Hepatocyte (in vitro differentiated cells): ENCODE measurements around the gene NRP1.

ENCODE experiments used
- EZH2 ChIP-seq: fragments of 200-600 bp; sonication (generic); IDR thresholded peaks from 2 replicates; pipeline ENCODE4 v1.6.1; 2016; ENCODE audit warnings: antibody characterized with exemption, mild to moderate bottlenecking, borderline replicate concordance
- EZH2phosphoT487 ChIP-seq: fragments of 200-600 bp; sonication (generic); IDR thresholded peaks from one replicate; pipeline ENCODE4 v1.6.1; 2018; ENCODE audit warnings: antibody characterized with exemption, mild to moderate bottlenecking, low read depth, moderate library complexity; ENCODE audit not compliant: unreplicated experiment, severe bottlenecking
- TF ChIP-seq, protein P1 (sequence below): fragments of 200-600 bp; sonication (generic); IDR thresholded peaks from 2 replicates; pipeline ENCODE4 v1.5.1; 2016; ENCODE audit warnings: antibody characterized with exemption, mild to moderate bottlenecking; ENCODE audit not compliant: poor library complexity

DNA sequence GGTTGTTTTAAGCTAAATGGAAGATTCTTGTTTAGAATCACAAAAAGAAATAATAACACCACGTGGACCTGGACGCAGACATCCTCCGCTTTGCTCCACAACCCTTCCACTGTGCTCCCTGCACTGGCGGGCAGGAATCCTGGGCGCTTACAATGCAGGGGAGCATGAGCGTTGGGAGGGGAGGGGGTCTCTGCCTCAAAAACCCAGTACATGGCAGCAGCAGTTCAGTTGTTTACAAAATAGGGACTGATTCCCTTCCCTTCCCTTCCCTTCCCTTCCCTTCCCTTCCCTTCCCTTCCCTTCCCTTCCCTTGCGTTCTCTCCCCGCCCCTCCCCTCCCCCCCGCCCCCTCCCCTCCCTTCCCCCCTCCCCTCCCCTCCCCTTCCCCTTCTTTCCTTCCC is 206.8 kb downstream of the NRP1 start:
- TF ChIP-seq, protein P1, sequence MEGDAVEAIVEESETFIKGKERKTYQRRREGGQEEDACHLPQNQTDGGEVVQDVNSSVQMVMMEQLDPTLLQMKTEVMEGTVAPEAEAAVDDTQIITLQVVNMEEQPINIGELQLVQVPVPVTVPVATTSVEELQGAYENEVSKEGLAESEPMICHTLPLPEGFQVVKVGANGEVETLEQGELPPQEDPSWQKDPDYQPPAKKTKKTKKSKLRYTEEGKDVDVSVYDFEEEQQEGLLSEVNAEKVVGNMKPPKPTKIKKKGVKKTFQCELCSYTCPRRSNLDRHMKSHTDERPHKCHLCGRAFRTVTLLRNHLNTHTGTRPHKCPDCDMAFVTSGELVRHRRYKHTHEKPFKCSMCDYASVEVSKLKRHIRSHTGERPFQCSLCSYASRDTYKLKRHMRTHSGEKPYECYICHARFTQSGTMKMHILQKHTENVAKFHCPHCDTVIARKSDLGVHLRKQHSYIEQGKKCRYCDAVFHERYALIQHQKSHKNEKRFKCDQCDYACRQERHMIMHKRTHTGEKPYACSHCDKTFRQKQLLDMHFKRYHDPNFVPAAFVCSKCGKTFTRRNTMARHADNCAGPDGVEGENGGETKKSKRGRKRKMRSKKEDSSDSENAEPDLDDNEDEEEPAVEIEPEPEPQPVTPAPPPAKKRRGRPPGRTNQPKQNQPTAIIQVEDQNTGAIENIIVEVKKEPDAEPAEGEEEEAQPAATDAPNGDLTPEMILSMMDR, result no peak
- no peak for TF ChIP-seq EZH2phosphoT487
- TF ChIP-seq EZH2, result no peak
